Activated gamma-delta T cell treated with Interleukin-2 at 50 U/mL for 16 hours (primary cell): ENCODE data around the gene NDST1.

Source experiments
- DNase-seq: peaks from one replicate; pipeline ENCODE4 v3.0.0-alpha.2; 2020

The NDST1 gene

GRCh38 chr5:150593996-150594395 lies 86.1 kb downstream of the NDST1 start:
- no peak for DNase-seq

DNA sequence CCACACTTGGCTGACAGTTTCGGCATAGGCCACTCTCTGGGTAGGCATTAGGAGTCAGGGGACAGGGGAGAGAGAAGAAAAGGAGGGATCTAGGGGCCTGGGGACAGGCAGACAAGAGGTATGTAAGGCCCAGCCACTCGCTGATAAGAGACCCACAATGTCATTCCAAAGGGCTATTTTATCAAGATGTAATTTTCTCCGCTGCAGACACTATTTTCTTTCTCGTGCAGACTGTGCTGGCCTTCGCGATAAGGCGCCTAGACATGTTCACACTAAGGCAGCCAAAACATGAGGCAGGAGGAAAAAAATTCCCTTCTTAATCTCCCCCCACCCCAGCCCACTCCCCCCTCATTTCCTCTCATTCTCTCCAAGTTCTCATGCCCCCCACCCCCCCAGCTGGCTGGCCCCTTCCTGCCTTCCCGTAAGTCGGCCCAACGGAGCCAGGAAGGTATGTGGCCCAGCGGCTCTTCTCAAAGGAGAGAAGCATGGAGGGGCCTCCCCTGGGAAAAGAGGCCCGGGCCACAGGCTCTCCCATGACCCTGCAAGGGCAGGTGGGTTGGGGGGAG lies 87.6 kb downstream of the NDST1 start:
- no peak for DNase-seq

- no peak for DNase-seq
Measured at GRCh38 chr5:150596313-150596712, 88.4 kb downstream of the NDST1 start.

DNA sequence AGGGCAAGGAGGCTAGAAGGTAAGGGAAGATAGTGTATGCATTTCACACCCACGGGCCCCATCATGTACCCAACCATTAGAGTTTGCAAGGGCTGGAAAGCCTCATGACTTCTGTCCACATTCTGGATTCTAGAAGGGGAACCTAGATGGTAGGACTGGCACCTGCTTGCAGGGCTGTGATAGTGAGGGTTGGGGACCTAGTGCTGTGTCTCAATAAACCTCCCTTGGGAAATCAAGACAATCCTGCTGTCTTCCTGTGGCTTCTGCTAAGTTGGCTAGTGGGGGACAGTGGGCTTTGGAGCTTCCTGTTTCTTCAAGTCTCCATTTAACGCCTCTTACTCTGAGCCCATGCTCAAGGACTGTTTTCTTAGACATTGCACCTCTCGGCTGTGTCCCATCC lies 88.9 kb downstream of the NDST1 start:
- no peak for DNase-seq

DNA sequence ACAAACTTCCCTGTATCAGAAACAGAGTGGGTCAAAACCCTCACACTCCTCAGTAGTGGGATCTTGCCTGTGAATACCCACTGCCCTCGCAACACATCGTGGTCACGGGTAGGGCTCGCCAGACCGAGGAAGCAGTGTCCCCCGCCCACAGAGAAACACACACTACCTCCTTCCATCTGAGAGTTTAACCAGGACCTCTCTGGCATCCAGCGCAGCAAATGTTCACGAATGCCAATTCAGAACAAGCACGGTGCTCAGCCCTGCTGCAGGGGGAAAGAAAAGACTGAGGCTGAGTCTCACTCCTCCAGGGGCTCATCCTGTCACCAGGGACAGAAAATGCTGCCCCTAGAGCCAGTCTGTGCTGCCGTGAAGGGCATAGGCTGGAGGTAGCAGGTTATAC lies 90.1 kb downstream of the NDST1 start:
- DNase-seq, result no peak

GRCh38 chr5:150598821-150599273 lies 90.9 kb downstream of the NDST1 start:
- no peak for DNase-seq

- DNase-seq, result no peak
Measured at GRCh38 chr5:150599281-150599680, 91.3 kb downstream of the NDST1 start.

DNA sequence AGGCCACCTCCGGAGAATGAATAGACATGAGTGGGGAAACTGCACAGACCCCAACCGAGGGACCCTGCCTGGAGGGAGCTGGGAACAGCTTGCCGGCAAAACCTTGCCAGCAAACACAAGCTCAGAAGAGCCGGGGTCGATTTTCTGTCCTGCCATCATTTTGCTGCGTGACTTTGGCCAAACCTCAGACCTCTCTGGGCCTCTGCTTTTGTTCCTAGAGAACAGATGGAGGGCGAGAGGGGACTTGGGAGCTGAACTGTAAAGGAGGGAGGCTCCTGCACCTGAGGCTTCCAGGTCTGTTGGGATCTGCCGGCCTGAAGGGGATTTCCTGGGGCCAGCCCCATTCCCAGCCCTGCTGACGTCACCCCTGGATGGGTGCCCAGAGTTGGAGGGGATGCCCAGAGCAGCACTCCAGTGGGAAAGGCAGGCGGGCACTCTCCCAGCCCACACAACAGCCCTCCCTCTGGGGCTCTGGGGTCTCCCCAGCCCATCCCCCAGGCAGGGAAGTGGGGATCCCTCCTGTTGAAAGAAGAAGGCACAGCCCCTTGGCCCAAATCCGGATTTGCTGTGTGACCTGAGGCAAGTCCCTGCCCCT lies 92.1 kb downstream of the NDST1 start:
- DNase-seq, result no peak

DNA sequence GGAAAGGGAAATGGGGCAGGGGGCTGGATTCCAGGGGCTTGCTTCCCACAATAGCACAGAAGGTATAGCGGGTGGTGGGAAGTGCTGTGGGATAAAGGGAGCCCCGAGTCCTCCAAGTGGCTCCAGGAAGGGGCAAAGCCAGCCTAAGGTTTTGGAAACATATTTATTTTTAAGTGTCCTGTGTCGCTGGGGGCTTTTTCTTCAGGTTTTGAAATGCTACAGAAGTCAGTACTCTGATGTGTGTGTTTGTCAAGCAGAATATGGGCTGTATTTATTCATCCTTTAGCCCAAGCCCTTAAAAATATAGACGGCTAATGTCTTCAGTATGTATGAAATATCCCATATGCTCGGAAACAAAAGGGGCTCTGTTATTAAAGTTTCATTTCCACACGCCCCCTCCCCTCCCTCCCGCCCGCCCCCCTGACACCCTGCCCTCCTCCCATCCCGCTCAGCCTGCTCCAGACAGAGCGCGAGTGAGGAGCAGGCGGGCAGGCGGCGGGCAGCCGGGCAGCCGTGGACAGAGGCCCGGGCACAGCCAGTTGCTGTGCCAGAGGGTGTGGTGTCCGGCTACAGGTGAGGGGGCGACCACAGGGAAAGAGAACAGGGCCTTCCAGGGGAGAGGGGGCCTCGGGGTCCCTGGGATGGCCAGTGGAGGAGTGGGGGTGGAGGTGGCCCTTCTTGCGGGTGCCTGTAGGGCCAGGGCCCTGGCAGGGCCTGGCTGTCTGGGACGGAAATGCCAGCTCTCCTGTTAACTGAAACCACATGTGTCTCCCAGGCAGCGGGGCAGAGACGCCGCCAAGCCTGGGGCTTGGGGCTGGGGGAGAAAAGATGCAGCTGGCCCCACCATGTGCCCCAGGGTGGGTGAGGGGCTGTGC lies 92.9 kb downstream of the NDST1 start:
- no peak for DNase-seq

DNA sequence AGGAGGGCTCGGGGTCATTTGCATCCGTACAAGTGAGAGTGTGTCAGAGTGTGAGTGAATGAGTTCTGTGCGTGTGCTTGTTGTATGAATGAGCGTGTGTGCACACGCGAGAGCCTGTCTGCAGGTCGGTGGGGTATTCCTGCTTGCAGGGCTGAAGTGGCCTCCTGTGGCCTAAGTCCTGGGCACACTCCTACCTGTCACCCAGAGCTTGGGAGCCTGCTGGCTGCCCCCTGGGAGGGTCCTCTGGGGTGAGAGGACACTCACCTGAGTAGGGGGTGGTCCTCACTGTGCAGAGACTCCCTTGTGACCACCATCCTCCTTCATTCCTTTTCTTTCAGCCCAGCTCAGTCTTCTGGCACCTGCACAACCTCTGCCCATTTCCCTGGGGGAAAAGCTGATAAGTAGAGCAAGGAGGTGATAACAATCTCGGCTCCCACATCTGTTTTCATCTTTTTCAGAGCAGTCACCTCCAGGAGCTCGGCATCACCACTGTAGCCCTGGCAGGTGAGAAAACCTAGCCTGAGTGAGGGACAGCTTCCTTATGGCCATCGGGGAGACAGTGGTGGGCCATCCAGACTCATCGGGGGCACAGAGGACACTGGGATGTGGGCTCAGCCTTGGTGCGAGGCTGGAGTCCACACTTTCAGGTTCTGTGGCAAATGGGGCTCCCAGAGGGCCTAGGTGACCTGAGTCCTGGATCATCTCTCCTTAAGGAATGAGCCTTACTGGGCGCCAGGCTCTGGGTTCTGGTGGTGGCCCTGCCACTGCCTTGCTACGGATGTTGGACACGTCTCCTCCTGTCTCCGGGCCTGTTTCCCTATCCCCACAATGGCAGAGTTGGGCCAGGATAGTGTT lies 93.8 kb downstream of the NDST1 start:
- DNase-seq, result no peak

- no peak for DNase-seq
Measured at GRCh38 chr5:150603052-150603451, 95.1 kb downstream of the NDST1 start.

GRCh38 chr5:150603491-150603890 lies 95.6 kb downstream of the NDST1 start:
- no peak for DNase-seq

- DNase-seq, result no peak
Measured at GRCh38 chr5:150604010-150604409, 96.1 kb downstream of the NDST1 start.

GRCh38 chr5:150604894-150605440 lies 97.0 kb downstream of the NDST1 start:
- no peak for DNase-seq

- no peak for DNase-seq
Measured at GRCh38 chr5:150605546-150605945, 97.6 kb downstream of the NDST1 start.

DNA sequence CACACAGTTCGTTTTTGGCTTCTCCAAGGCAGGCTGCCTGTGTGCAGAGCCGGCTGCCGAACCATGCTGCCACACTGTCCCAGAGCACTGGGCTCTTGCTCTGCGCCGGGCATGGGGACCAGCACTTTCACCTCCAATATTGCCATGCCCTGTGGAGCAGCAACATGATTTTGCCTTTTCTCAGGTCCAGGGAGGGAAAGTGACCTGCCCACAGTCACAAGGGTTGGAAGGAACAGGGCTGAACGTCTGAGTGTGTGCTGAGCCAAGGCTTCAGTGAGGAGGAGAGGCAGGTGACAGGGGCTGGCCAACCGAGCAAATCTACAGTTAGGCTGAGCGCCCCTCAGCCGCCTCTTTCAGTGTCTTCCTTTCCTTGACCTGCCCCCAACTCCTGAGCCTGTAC lies 98.5 kb downstream of the NDST1 start:
- no peak for DNase-seq

GRCh38 chr5:150607105-150607504 lies 99.2 kb downstream of the NDST1 start:
- DNase-seq, result no peak
